Neutrophil (primary cell): ENCODE data around the gene HNF1A.

Experiments used
- H3K27ac ChIP-seq: fragments of 200-600 bp; sonication (generic); 2 replicates; pipeline ENCODE4 v1.5.1; 2016; ENCODE audit warnings: mild to moderate bottlenecking, moderate library complexity
- H3K27me3 ChIP-seq: fragments of 200-600 bp; sonication (generic); 2 replicates; pipeline ENCODE4 v1.6.0; 2016; ENCODE audit warnings: mild to moderate bottlenecking
- H3K36me3 ChIP-seq: fragments of 200-600 bp; sonication (generic); 2 replicates; pipeline ENCODE4 v1.5.1; 2017
- H3K4me1 ChIP-seq, 2 experiments: fragments of 200-600 bp in 1 of 2; sonication (generic) in 1 of 2; 1 replicate in 1 of 2; 2 replicates in 1 of 2; pipeline versions ENCODE4 v1.5.1 to v1.6.1; 2013 to 2016; ENCODE audit warnings: low read depth in 1 of 2, low read length in 1 of 2, mild to moderate bottlenecking in 1 of 2, moderate library complexity in 1 of 2; ENCODE audit not compliant: control insufficient read depth in 1 of 2, insufficient read depth in 1 of 2
- H3K4me3 ChIP-seq, 2 experiments: fragments of 200-600 bp in 1 of 2; sonication (generic) in 1 of 2; 1 replicate in 1 of 2; 2 replicates in 1 of 2; pipeline ENCODE4 v1.5.1; 2013 to 2016; ENCODE audit warnings: low read depth in 1 of 2, low read length in 1 of 2, mild to moderate bottlenecking in 1 of 2, moderate library complexity in 1 of 2
- H3K9me3 ChIP-seq: fragments of 200-600 bp; sonication (generic); 2 replicates; pipeline ENCODE4 v1.5.1; 2016
- CTCF ChIP-seq: fragments of 200-600 bp; sonication (generic); IDR thresholded peaks from 2 replicates; pipeline ENCODE4 v1.5.1; 2016; ENCODE audit warnings: antibody characterized with exemption

Gene HNF1A

GRCh38 chr12:120984351-120984898, 6.1 kb downstream of the HNF1A start:
- Histone ChIP-seq H3K4me1 (no peaks in the 10 kb centered on the region), H3K36me3 (no peaks in the 10 kb centered on the region), H3K4me3 (no peak overlapping the region), H3K27me3 (no peaks in the 10 kb centered on the region), H3K27ac (no peak overlapping the region), H3K9me3 (no peaks in the 10 kb centered on the region)
- no peak for TF ChIP-seq CTCF

GRCh38 chr12:120988234-120988633, 9.9 kb downstream of the HNF1A start:
- no peak for TF ChIP-seq CTCF
- H3K9me3 ChIP-seq: no peaks in the 10 kb centered on the region
- H3K4me1 ChIP-seq: no peaks in the 10 kb centered on the region
- no peaks in the 10 kb centered on the region for H3K27me3 ChIP-seq
- no peak overlapping the region for H3K4me3 ChIP-seq
- no peaks in the 10 kb centered on the region for H3K36me3 ChIP-seq
- H3K27ac ChIP-seq: no peak overlapping the region

GRCh38 chr12:120988658-120989057, 10.3 kb downstream of the HNF1A start:
- no peaks in the 10 kb centered on the region for H3K27me3 ChIP-seq
- H3K36me3 ChIP-seq: no peaks in the 10 kb centered on the region
- no peaks in the 10 kb centered on the region for H3K4me1 ChIP-seq
- no peak for TF ChIP-seq CTCF
- H3K9me3 ChIP-seq: no peaks in the 10 kb centered on the region
- H3K27ac ChIP-seq: no peak overlapping the region
- no peak overlapping the region for H3K4me3 ChIP-seq

- H3K27me3 ChIP-seq: no peaks in the 10 kb centered on the region
- H3K36me3 ChIP-seq: no peaks in the 10 kb centered on the region
- no peak for TF ChIP-seq CTCF
- H3K9me3 ChIP-seq: no peaks in the 10 kb centered on the region
- no peak overlapping the region for H3K27ac ChIP-seq
- H3K4me1 ChIP-seq: no peaks in the 10 kb centered on the region
- H3K4me3 ChIP-seq: no peak overlapping the region
Observed at GRCh38 chr12:120989687-120990086, 11.3 kb downstream of the HNF1A start.

- no peaks in the 10 kb centered on the region for H3K4me1 ChIP-seq
- H3K27ac ChIP-seq: no peak overlapping the region
- no peak overlapping the region for H3K4me3 ChIP-seq
- no peaks in the 10 kb centered on the region for H3K36me3 ChIP-seq
- no peaks in the 10 kb centered on the region for H3K27me3 ChIP-seq
- no peaks in the 10 kb centered on the region for H3K9me3 ChIP-seq
- TF ChIP-seq CTCF: no peak
Observed at GRCh38 chr12:120990487-120991055, 12.2 kb downstream of the HNF1A start.
